OCI-LY7 (cell line): ENCODE measurements around the gene MRPL48. TPM values are rescaled to one million over a fixed set of nuclear protein-coding genes. Genes with fewer than 3 reads are reported as not detected.

Experiments used
- BruUV-seq: library from RNA; stranded (reverse); fragments of 400-500 nt; replicated peaks from 2 replicates; lab custom pipeline; 2021; lab: Mats Ljungman, UMichigan
- CTCF ChIA-PET: fragments of 300-600 bp; sonication (Branson Sonifier 250); formaldehyde crosslinking; loops from one replicate; lab custom pipeline; 2022; ENCODE audit warnings: antibody characterized with exemption; ENCODE audit not compliant: unreplicated experiment; lab: Charles Lee
- POLR2A ChIA-PET: fragments of 300-600 bp; sonication (Branson Sonifier 250); formaldehyde crosslinking; loops from one replicate; lab custom pipeline; 2022; ENCODE audit warnings: antibody characterized with exemption; lab: Charles Lee
- DNase-seq: peaks from one replicate; pipeline ENCODE4 v3.0.0-alpha.2; 2015; ENCODE audit warnings: low spot score
- H2AFZ ChIP-seq: fragments of 200-600 bp; sonication (generic), shearing (Covaris generic); 2 replicates; pipeline ENCODE4 v1.6.1; 2014; ENCODE audit warnings: mild to moderate bottlenecking, antibody characterized with exemption, low read length, moderate library complexity
- H3K27ac ChIP-seq: fragments of 200-600 bp; sonication (generic); 2 replicates; pipeline ENCODE4 v1.5.1; 2014; ENCODE audit warnings: mixed run types, low read depth, mild to moderate bottlenecking, moderate library complexity, low read length, inconsistent platforms; ENCODE audit not compliant: poor library complexity, severe bottlenecking
- H3K36me3 ChIP-seq: fragments of 200-600 bp; sonication (generic); 2 replicates; pipeline ENCODE4 v1.6.1; 2014; ENCODE audit warnings: mild to moderate bottlenecking, antibody characterized with exemption, low read length, moderate library complexity, mixed read lengths; ENCODE audit not compliant: insufficient read depth
- H3K4me1 ChIP-seq: fragments of 200-600 bp; sonication (generic); 2 replicates; pipeline ENCODE4 v1.5.1; 2014; ENCODE audit warnings: mild to moderate bottlenecking, low read length; ENCODE audit not compliant: insufficient read depth, poor library complexity, severe bottlenecking
- H3K4me2 ChIP-seq: fragments of 200-600 bp; sonication (generic); 2 replicates; pipeline ENCODE4 v1.6.1; 2014; ENCODE audit warnings: mild to moderate bottlenecking, low read length
- H3K4me3 ChIP-seq: fragments of 200-600 bp; sonication (generic); 2 replicates; pipeline ENCODE4 v1.5.1; 2014; ENCODE audit warnings: mild to moderate bottlenecking, low read depth, low read length; ENCODE audit not compliant: poor library complexity, severe bottlenecking
- H3K79me2 ChIP-seq: fragments of 200-600 bp; sonication (generic); 2 replicates; pipeline ENCODE4 v1.6.1; 2016; ENCODE audit warnings: low read depth, mild to moderate bottlenecking, low read length, moderate library complexity, mixed read lengths; ENCODE audit not compliant: insufficient read depth
- H3K9me2 ChIP-seq: fragments of 200-600 bp; sonication (generic); 2 replicates; pipeline ENCODE4 v1.6.1; 2016; ENCODE audit warnings: mild to moderate bottlenecking, low read length, mixed read lengths; ENCODE audit not compliant: insufficient read depth
- H3K9me3 ChIP-seq: fragments of 200-600 bp; sonication (generic); 2 replicates; pipeline ENCODE4 v1.6.1; 2014; ENCODE audit warnings: mild to moderate bottlenecking, mixed run types, low read length, mixed read lengths
- H4K20me1 ChIP-seq: fragments of 200-600 bp; sonication (generic); 2 replicates; pipeline ENCODE4 v1.6.1; 2014; ENCODE audit warnings: mild to moderate bottlenecking, antibody characterized with exemption, low read length, moderate library complexity, mixed read lengths; ENCODE audit not compliant: insufficient read depth
- EZH2phosphoT487 ChIP-seq: fragments of 200-600 bp; sonication (generic); IDR thresholded peaks from 2 replicates; pipeline ENCODE4 v1.6.1; 2018; ENCODE audit warnings: low read depth, borderline replicate concordance, mild to moderate bottlenecking, mixed run types, antibody characterized with exemption, low read length, moderate library complexity, mixed read lengths
- intact Hi-C: fragments of 100-400 bp; cut with micrococcal nuclease; formaldehyde crosslinking; loops from one replicate; pipeline ENCODE4 v1.10.0; 2022; ENCODE audit not compliant: unreplicated experiment
- total RNA-seq, 2 experiments: library from RNA; depleted of rRNA in 1 of 2; stranded (reverse); fragments of >200 nt in 1 of 2; shearing (Covaris generic) in 1 of 2; gene quantifications; 2 replicates each; pipeline ENCODE4 v1.2.3, GENCODE V29; 2014 to 2022
- TF ChIP-seq, protein P1 (sequence below): fragments of 200-600 bp; sonication (generic); conservative IDR thresholded peaks from 2 replicates; pipeline ENCODE4 v1.5.1; 2014; ENCODE audit warnings: mild to moderate bottlenecking, antibody characterized with exemption, low read length, moderate library complexity, mixed read lengths

The MRPL48 gene
- total RNA-seq, 2 experiments from 2014 or later, result 63.9 to 167 TPM

- POLR2A ChIA-PET, result interaction anchor here (0.6 to 5.4 kb wide), 4 partner anchors 17 to 29 kb away, joined by 3 to 52 read pairs (median 4); no protein-coding TSS in a partner anchor
- Histone ChIP-seq H3K4me3 (peak overlapping the region; percentile 86), H3K9me3 (no peaks in the 10 kb centered on the region), H3K27ac (no peak overlapping the region), H3K36me3 (peaks cover 6% of the 10 kb centered on the region; the same call in 1 of the 2 replicates), H4K20me1 (peaks cover 14% of the 10 kb centered on the region; the same call in 1 of the 2 replicates), H3K9me2 (no peaks in the 10 kb centered on the region), H2AFZ (peak overlapping the region; percentile 21; the same call in 1 of the 2 replicates), H3K4me2 (peak overlapping the region; percentile 81), H3K79me2 (peaks cover 38% of the 10 kb centered on the region), H3K4me1 (peaks cover 22% of the 10 kb centered on the region)
- peak; percentile 23 for DNase-seq
- TF ChIP-seq, protein P1, sequence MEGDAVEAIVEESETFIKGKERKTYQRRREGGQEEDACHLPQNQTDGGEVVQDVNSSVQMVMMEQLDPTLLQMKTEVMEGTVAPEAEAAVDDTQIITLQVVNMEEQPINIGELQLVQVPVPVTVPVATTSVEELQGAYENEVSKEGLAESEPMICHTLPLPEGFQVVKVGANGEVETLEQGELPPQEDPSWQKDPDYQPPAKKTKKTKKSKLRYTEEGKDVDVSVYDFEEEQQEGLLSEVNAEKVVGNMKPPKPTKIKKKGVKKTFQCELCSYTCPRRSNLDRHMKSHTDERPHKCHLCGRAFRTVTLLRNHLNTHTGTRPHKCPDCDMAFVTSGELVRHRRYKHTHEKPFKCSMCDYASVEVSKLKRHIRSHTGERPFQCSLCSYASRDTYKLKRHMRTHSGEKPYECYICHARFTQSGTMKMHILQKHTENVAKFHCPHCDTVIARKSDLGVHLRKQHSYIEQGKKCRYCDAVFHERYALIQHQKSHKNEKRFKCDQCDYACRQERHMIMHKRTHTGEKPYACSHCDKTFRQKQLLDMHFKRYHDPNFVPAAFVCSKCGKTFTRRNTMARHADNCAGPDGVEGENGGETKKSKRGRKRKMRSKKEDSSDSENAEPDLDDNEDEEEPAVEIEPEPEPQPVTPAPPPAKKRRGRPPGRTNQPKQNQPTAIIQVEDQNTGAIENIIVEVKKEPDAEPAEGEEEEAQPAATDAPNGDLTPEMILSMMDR, result peak; percentile 12; the same call in 1 of the 2 replicates
- TF ChIP-seq EZH2phosphoT487, result no peak
- intact Hi-C loops, result no loop called here
- CTCF ChIA-PET, result no interaction called here
- no TSS peak for BruUV-seq
Observed at GRCh38 chr11:73759610-73760134, 28.0 kb upstream of the MRPL48 start.

GRCh38 chr11:73760135-73760678, 27.5 kb upstream of the MRPL48 start:
- Histone ChIP-seq H3K9me3 (no peaks in the 10 kb centered on the region), H2AFZ (peak overlapping the region; percentile 21; the same call in 1 of the 2 replicates), H3K36me3 (peaks cover 6% of the 10 kb centered on the region; the same call in 1 of the 2 replicates), H3K9me2 (no peaks in the 10 kb centered on the region), H3K27ac (peak overlapping the region; percentile 34), H3K4me1 (peaks cover 22% of the 10 kb centered on the region), H4K20me1 (peaks cover 14% of the 10 kb centered on the region; the same call in 1 of the 2 replicates), H3K4me2 (peak overlapping the region; percentile 81), H3K79me2 (peaks cover 38% of the 10 kb centered on the region), H3K4me3 (peak overlapping the region; percentile 86)
- intact Hi-C loops, result no loop called here
- DNase-seq, result peak; percentile 23
- BruUV-seq, result no TSS peak
- TF ChIP-seq EZH2phosphoT487, result no peak
- TF ChIP-seq, protein P1, result no peak
- CTCF ChIA-PET, result no interaction called here
- POLR2A ChIA-PET, result interaction anchor here (0.6 to 5.4 kb wide), 6 partner anchors 12 to 1061 kb away, joined by 3 to 52 read pairs (median 6); partner anchors contain the start of gene MRPL48
